Gastrocnemius medialis (tissue), 4 donors: ENCODE results near the gene DRGX.

Source experiments
- POLR2A ChIP-seq, 2 donors: fragments of 450-650 bp; IDR thresholded peaks; one replicate each; pipeline ENCODE4 v1.6.1; 2017; ENCODE audit warnings: antibody characterized with exemption in 2 of 2, mild to moderate bottlenecking in 2 of 2, moderate library complexity in 2 of 2
- TF ChIP-seq, protein P1 (sequence below), 5 experiments: fragments of 450-650 bp in 3 of 5; fragments of 200-600 bp in 2 of 5; sonication (generic) in 2 of 5; IDR thresholded peaks in 4 of 5; conservative IDR thresholded peaks in 1 of 5; 1 replicate in 4 of 5; 2 replicates in 1 of 5; pipeline ENCODE4 v1.5.1; 2016 to 2019; ENCODE audit warnings: antibody characterized with exemption in 5 of 5, mild to moderate bottlenecking in 3 of 5, moderate library complexity in 3 of 5

DNA sequence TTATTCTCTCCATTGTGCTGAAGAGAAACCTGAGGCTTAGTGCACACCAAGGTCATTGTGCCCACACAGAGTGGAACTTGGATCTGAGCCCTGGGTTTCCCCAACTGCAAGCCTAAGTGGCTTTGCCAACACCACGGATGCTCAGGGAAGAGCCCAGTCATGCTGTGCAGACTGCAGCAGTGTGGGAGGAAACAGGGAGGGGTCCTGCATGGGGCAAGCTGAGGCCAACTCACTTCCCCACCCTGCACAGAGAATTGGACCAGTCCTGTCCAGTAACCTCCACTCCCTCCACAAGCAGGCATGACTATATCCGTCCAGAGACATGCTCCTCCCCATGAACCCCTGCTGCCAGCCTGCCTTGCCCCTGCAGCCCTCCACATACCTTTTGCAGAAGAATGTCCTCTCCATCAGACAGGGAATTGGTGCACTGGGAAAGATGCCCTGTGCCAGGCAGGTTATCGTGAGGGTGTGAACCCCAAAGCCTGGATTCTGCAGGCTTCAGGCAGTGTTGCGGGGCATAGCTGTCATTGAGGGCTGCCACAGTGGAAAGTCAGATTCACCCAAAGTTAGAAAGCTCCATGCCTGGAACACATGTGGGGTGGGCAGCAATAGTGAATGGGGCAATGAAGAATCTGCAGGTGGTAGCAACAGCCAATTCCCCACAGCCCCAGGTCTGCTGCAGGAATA, 44.9 kb downstream of the DRGX start:
- no peak for TF ChIP-seq POLR2A (IDR thresholded peaks at IDR 0.05)
- TF ChIP-seq, protein P1, sequence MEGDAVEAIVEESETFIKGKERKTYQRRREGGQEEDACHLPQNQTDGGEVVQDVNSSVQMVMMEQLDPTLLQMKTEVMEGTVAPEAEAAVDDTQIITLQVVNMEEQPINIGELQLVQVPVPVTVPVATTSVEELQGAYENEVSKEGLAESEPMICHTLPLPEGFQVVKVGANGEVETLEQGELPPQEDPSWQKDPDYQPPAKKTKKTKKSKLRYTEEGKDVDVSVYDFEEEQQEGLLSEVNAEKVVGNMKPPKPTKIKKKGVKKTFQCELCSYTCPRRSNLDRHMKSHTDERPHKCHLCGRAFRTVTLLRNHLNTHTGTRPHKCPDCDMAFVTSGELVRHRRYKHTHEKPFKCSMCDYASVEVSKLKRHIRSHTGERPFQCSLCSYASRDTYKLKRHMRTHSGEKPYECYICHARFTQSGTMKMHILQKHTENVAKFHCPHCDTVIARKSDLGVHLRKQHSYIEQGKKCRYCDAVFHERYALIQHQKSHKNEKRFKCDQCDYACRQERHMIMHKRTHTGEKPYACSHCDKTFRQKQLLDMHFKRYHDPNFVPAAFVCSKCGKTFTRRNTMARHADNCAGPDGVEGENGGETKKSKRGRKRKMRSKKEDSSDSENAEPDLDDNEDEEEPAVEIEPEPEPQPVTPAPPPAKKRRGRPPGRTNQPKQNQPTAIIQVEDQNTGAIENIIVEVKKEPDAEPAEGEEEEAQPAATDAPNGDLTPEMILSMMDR (IDR thresholded peaks at IDR 0.05 in 4 of 5, conservative IDR thresholded peaks at IDR 0.05 in 1 of 5) = no peak
